Umbilical cord (tissue), 2 donors: ENCODE measurements around the gene CDH4. TPM values are rescaled to one million over a fixed set of nuclear protein-coding genes. Genes with fewer than 3 reads are reported as not detected.
A peak's percentile ranks its signal among the peaks of the same experiment; 100 is the strongest.

ENCODE experiments used
- DNase-seq: peaks from one replicate; pipeline ENCODE4 v3.0.0-alpha.2; 2015; ENCODE audit warnings: low spot score
- total RNA-seq: library from RNA; depleted of rRNA; stranded (reverse); fragments of >200 nt; gene quantifications from one replicate; pipeline ENCODE4 v1.2.3, GENCODE V29; 2014; ENCODE audit warnings: low replicate concordance; ENCODE audit not compliant: insufficient read depth

CDH4 gene
- total RNA-seq, 1 donor from 2014 or later = 0.48 TPM

- DNase-seq = no peak
These were observed 73.7 kb downstream of the CDH4 start for GRCh38 chr20:61325718-61326117.

- peak; percentile 2 for DNase-seq
These were observed 77.0 kb downstream of the CDH4 start for GRCh38 chr20:61328911-61329558.

- no peak for DNase-seq
These were observed 78.4 kb downstream of the CDH4 start for GRCh38 chr20:61330441-61330840.

GRCh38 chr20:61331543-61331942 is 79.5 kb downstream of the CDH4 start:
- DNase-seq = no peak

GRCh38 chr20:61332016-61332975 is 80.2 kb downstream of the CDH4 start:
- no peak for DNase-seq

GRCh38 chr20:61333484-61334108 is 81.5 kb downstream of the CDH4 start:
- no peak for DNase-seq

- no peak for DNase-seq
These were observed 88.1 kb downstream of the CDH4 start for GRCh38 chr20:61340157-61340556.

GRCh38 chr20:61341605-61342004 is 89.5 kb downstream of the CDH4 start:
- no peak for DNase-seq

GRCh38 chr20:61343934-61344333 is 91.9 kb downstream of the CDH4 start:
- no peak for DNase-seq

GRCh38 chr20:61345656-61346055 is 93.6 kb downstream of the CDH4 start:
- no peak for DNase-seq

GRCh38 chr20:61346996-61347395 is 94.9 kb downstream of the CDH4 start:
- DNase-seq = no peak

- no peak for DNase-seq
These were observed 95.4 kb downstream of the CDH4 start for GRCh38 chr20:61347443-61347842.

GRCh38 chr20:61349447-61350165 is 97.5 kb downstream of the CDH4 start:
- no peak for DNase-seq

GRCh38 chr20:61350500-61351250 is 98.6 kb downstream of the CDH4 start:
- DNase-seq = no peak

- no peak for DNase-seq
These were observed 100.5 kb downstream of the CDH4 start for GRCh38 chr20:61352346-61353260.

- no peak for DNase-seq
These were observed 101.4 kb downstream of the CDH4 start for GRCh38 chr20:61353261-61354000.

GRCh38 chr20:61354001-61354390 is 101.9 kb downstream of the CDH4 start:
- no peak for DNase-seq

GRCh38 chr20:61354501-61354900 is 102.4 kb downstream of the CDH4 start:
- DNase-seq = no peak

- no peak for DNase-seq
These were observed 102.9 kb downstream of the CDH4 start for GRCh38 chr20:61354901-61355495.
